Mammary epithelial cell (primary cell): ENCODE data around the gene CTNNA1.
"Not testable (repeated sequence)": the region's sequence is repeated elsewhere in the genome, so short reads cannot be mapped to it uniquely, and the experiment has no call there.

ENCODE experiments used
- CTCF ChIP-seq, 2 donors: IDR thresholded peaks in 1 of 2; conservative IDR thresholded peaks in 1 of 2; 2 replicates each; pipeline ENCODE4 v1.5.1; 2011 to 2012; ENCODE audit warnings: inconsistent platforms in 2 of 2, low read length in 2 of 2, mild to moderate bottlenecking in 2 of 2, control low read depth in 1 of 2, low read depth in 1 of 2; ENCODE audit not compliant: insufficient read depth in 1 of 2; ENCODE audit errors: extremely low read depth in 1 of 2
- EZH2 ChIP-seq: IDR thresholded peaks from 2 replicates; pipeline ENCODE4 v1.6.1; 2012; ENCODE audit warnings: low read length, inconsistent platforms, borderline replicate concordance

- not testable (repeated sequence) for TF ChIP-seq CTCF (conservative IDR thresholded peaks at IDR 0.05 in 1 of 2, IDR thresholded peaks at IDR 0.05 in 1 of 2; ENCODE audit: extremely low read depth in 1 of 2, insufficient read depth in 1 of 2, low read depth in 1 of 2, low read length in 2 of 2); EZH2
Observed at GRCh38 chr5:138703777-138704176, 49.4 kb upstream of the CTNNA1 start.
